K562 (cell line): ENCODE data around the gene C11orf58. TPM values are rescaled to one million over a fixed set of nuclear protein-coding genes. Genes with fewer than 3 reads are reported as not detected.

Source experiments
- E2F5 ChIP-seq: sonication (generic); formaldehyde crosslinking; IDR thresholded peaks from 2 replicates; pipeline ENCODE4 v1.8.0; 2022; ENCODE audit warnings: mild to moderate bottlenecking, missing genetic modification reagents
- ZNF407 ChIP-seq: fragments of 450-650 bp; IDR thresholded peaks from 2 replicates; pipeline ENCODE4 v1.6.1; 2016; ENCODE audit warnings: low read depth
- polyA plus RNA-seq, 8 experiments: library from polyadenylated mRNA; depleted of rRNA in 4 of 8; stranded (reverse) in 5 of 8; unstranded in 3 of 8; fragments of >200 nt; fragmentation: Nextera tagmentation in 2 of 8; fragmentation: Illumina TruSeq in 1 of 8; extraction: Ambion mirVana in 2 of 8; extraction: Trizol in 1 of 8; gene quantifications; 2 replicates each; pipeline versions ENCODE4 v1.2.1 to v1.2.3, GENCODE V29; 2011 to 2014; ENCODE audit warnings: inconsistent platforms in 1 of 8, missing spikeins in 1 of 8
- total RNA-seq, 7 experiments: library from RNA; depleted of rRNA in 6 of 7; stranded (reverse); fragments of >200 nt in 6 of 7; fragmentation: Illumina TruSeq in 2 of 7; extraction: Trizol in 2 of 7; gene quantifications; 2 replicates each; pipeline versions ENCODE4 v1.2.1 to v1.2.3, GENCODE V29; 2011 to 2021; ENCODE audit warnings: low replicate concordance in 1 of 7

The C11orf58 gene
- total and polyA plus RNA-seq, 9 of the 15 experiments (the other 6 are each of a cell fraction or from before 2014, with no cell fraction given) = 104 to 421 (median 247) TPM

- no peak for TF ChIP-seq ZNF407
- no peak for TF ChIP-seq E2F5 (CRISPR knock-in tag)
These were observed 21.5 kb downstream of the C11orf58 start (continued) for GRCh38 chr11:16759857-16760508.
